GM21825 (cell line): ENCODE data around the gene MAPK8IP2.
"Not testable (repeated sequence)": the region's sequence is repeated elsewhere in the genome, so short reads cannot be mapped to it uniquely, and the experiment has no call there.

Experiments
- ATAC-seq: cut with Tn5 transposase; IDR thresholded peaks from one replicate; pipeline ENCODE4 v1.9.1; 2021; ENCODE audit warnings: mild to moderate bottlenecking, moderate library complexity; ENCODE audit not compliant: unreplicated experiment

The MAPK8IP2 gene

DNA sequence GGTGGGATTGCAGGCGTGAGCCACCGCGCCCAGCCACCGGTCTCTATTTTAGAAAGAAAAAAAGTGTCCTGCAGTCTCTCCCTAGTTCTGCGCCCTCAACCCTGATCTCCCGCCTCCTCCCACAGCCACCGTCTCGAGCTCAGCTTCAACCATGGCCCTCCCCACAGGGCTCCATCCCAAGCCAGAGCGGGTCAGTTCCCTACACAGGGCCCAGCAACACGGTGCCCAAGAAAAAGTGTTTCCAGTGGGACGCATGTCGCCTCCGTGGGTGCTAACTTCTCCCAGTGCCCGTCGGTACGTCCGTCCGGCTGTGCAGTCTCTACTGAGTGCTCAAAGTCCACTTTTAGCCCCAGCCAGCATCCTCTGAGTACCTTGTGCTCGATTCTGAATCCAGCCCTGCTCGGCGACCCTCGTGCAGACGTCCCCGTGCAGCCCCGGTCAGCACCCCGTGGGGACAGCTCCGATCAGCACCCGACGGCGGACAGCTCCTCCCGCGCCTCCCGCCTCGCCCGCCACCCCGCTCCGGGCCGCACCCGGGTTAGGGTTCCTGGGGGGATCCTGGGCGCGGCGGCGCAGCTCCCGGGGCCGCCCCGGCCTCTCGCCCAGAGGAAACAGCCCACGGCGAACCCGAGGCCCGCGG lies 657 bp upstream of the MAPK8IP2 start:
- no peak for ATAC-seq

DNA sequence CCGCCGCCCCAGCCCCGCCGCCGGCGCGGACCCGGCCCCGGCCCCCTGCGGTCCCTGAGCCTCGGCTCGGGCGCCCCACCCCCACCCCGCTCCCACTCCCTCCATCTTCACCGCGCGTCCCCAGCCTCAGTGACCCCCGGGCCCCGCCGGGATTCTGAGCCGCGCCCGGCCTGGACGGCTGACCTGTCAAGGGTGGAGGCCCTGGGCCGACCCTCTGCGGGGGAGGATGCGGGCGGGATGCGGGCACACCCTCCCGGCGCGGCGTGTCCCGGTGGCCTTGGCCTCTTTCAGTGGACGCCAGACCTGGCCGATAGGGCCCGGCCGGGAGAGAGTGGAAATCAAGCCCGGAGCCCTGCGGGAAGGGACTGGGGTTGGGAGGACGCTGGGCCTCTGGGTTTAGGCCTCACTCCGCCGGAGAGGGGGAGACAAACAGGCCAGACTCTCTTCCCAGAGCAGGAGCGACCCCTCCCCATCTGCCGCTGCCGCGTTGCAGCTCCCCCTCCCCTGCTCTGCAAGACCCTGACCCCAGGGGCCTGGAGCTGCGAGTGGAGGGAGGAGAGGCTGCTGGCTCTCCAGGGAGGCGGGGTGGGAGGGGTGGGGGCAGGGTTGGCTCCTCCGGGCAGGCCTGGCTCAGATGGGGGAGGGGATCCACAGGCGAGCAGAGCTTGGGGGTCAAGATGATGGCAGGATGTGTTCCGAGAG lies 525 bp downstream of the MAPK8IP2 start:
- ATAC-seq = no peak

DNA sequence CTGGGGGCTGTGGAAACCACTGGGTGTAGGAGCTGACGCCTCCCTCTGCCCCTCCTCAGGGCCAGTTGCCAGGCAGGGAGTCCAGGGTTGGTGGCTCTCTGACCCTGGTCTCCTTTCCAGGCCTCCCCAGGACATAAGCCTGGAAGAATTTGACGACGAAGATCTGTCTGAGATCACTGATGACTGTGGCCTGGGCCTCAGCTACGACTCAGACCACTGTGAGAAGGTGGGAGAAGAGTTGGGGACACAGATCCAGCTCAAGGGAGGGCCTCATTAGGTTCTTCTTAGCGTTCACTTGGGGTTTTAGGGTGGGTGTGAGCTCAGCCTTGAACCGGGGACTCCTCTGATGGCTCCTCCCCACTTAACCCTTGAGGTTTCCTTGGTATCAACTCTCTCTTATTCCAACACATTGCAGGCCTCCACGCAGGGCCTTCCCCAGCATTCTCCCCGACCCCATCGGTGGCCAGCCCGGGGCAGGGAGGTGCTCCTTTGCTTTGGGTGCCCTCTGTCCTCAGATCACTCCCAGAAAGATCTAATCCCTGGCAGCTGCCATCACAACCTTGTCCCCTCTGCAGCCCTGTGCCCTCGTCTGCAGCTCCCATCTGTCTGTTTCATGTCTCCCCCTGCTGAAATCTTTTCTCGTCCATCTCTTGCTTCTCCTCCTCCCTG lies 1.2 kb downstream of the MAPK8IP2 start:
- no peak for ATAC-seq

DNA sequence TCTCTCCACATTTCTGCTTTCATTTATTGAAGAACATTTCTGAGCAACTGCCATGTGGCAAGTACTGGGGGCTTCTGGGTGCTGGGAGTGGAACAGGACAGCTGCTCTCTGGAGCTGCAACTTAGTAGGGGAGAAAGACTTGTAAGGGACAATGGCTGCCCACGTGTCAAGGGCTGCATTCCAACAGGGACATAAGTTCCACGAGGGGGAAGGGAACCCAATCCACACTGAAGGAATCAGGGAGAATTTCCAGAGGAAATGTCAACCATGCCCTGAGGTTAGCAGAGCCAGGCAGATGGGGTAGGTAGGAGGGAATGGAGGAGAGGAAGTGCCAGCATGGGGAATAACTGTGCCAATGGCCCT lies 1.7 kb downstream of the MAPK8IP2 start:
- ATAC-seq = no peak

DNA sequence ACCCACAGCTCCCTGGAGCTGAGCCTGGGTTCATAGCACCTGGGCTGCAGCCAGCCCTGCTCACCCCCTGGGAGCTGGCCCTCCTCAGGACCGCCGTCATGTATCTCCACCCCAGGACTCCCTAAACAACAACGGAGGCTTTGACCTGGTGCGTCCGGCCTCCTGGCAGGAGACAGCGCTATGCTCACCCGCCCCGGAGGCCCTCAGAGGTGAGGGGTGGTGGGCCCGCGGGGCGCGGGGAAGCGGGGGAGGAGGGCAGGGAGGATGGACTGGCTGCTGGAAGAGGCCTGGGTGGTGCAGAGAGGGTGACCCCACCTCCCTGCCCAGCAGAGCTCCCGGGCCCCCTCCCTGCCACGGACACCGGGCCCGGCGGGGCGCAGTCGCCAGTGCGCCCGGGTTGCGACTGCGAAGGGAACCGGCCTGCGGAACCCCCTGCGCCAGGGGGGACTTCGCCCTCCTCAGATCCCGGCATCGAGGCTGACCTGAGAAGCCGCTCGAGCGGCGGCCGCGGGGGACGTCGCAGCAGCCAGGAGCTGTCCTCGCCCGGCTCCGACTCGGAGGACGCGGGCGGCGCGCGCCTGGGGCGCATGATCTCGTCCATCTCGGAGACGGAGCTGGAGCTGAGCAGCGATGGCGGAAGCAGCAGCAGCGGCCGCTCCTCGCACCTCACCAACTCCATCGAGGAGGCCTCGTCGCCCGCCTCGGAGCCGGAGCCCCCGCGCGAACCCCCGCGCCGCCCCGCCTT lies 3.1 kb downstream of the MAPK8IP2 start:
- no peak for ATAC-seq

DNA sequence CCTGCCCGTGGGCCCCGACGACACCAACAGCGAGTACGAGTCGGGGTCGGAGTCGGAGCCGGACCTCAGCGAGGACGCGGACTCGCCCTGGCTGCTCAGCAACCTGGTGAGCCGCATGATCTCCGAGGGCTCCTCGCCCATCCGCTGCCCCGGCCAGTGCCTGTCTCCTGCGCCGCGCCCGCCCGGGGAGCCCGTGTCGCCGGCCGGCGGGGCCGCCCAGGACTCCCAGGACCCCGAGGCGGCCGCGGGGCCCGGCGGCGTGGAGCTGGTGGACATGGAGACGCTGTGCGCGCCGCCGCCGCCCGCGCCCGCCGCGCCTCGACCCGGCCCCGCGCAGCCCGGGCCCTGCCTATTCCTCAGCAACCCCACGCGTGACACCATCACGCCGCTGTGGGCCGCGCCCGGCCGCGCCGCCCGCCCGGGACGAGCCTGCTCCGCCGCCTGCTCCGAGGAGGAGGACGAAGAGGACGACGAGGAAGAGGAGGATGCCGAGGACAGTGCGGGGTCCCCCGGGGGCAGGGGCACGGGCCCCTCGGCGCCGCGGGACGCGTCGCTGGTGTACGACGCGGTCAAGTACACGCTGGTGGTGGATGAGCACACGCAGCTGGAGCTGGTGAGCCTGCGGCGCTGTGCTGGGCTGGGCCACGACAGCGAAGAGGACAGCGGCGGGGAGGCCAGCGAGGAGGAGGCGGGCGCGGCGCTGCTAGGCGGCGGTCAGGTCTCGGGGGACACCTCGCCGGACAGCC lies 3.8 kb downstream of the MAPK8IP2 start:
- no peak for ATAC-seq

DNA sequence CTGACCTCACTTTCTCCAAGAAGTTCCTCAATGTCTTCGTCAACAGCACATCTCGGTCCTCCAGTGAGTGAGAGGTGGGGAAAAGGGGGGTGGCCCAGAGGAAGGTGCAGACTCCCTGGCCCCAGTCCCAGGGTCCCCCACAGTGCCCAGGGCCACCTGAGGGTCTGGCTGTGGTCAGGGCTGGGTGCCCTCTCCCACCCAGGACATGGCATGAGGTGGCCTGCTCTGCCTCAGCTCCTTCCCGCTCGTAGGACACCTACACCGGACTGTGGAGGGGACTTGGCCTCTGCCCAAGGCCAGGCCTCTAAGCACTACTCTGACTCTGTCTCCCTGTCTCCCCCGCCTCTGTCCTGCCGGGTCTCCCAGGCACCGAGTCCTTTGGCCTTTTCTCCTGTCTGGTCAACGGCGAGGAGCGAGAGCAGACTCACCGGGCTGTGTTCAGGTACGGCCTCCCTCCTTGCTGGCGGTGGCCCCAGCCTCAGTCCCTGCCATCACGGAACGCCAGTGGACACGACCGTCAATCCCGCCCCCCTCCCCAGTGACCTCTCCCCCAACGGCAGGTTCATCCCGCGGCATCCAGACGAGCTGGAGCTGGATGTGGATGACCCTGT lies 4.5 kb downstream of the MAPK8IP2 start:
- no peak for ATAC-seq

DNA sequence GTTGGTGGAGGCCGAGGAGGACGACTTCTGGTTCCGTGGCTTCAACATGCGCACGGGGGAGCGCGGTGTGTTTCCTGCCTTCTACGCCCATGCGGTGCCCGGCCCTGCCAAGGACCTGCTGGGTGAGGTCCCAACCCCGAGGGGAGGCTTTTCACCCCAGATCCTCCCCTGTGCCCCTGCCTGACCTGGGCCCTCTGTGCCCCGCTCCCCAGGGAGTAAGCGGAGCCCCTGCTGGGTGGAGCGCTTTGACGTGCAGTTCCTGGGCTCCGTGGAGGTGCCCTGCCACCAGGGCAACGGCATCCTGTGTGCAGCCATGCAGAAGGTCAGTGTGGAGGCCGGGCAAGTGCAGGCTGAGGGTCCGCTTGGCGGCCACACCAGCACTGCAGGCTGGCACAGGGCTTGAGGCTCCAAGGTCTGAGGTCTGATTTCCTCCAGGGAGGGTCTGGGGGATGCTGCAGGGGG lies 5.1 kb downstream of the MAPK8IP2 start:
- no peak for ATAC-seq

DNA sequence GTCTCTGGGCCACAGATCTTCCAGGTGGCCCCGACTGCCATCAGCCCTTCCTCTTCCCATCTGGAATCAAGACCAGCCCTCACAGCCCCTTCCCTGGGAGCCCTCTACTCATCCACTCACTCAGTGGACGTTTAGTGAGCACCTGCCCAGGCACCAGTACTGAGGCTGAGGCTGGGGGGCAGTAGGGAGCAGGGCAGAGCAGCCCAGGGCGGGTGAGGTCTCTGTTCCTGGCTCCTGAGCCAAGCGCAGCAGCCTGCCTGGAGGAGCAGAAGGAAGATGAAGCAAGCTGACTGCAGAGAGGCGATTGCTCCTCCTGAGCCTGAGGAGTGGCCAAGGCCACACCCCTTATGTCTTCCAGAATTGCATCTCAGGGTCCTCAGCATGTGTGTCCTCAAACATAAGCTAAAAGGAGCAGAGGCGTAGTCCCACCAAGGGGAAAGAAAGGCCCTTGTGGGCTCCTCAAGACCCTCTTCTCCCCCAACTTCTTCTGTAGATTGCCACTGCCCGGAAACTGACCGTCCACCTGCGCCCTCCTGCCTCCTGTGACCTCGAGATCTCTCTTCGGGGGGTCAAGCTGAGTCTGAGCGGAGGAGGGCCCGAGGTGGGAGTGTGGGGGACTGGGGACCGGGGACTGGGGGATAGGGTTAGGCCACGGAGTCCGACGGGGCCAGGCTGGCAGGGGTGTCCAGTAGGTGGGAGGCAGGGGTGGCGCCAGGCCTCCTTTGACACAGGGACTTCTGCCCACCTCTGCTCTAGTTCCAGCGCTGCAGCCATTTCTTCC lies 5.8 kb downstream of the MAPK8IP2 start:
- ATAC-seq = no peak

DNA sequence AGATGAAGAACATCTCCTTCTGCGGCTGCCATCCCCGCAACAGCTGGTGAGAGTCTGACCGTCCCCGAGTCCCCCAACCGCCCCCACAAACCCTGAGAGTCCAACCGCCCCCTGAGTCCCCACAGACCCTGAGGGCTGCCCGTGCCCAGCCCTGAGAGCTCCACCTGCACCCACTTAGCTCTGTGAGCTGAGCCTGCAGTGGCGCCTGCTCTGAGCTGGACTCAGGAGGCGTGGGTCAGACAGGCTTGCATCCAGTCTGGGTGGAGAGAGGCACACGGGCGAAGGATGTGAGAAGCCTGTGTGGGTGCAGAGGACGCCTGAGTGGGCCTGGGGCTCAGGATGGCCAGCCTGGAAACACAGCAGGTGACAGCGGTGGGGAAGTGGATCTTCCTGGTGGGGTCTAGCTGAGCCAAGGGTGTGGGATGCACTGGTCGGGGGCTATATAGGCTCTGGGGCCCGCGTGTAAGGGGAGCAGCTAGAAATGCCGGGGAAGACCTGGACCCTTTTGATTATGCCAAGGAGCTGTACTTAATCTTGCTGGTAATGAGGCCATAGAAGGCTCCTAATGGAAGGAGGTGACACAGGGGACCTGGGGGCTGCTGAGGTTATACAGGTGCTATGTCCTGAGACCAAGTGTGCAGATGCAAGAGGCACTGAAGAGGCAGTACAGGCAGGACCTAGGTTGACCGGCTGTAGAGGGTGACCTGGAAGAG lies 6.5 kb downstream of the MAPK8IP2 start:
- no peak for ATAC-seq

DNA sequence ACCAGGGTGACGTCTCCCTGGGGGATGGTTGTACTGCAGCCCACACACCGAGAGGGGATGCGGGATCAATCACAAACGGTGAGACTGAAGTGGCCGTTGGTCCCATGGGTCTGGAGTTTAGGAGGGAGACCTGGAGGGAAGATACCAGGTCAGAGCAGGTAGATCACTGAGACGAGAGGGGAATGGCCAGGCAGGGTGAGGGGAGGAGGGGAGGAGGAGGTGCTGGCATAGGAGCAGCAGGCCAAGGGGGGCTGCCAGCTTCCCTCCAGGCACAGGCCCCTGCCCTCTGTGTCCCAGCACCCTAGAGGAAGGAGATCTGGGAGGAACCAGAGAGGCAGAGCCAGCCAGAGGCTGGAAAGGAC lies 7.0 kb downstream of the MAPK8IP2 start:
- no peak for ATAC-seq

DNA sequence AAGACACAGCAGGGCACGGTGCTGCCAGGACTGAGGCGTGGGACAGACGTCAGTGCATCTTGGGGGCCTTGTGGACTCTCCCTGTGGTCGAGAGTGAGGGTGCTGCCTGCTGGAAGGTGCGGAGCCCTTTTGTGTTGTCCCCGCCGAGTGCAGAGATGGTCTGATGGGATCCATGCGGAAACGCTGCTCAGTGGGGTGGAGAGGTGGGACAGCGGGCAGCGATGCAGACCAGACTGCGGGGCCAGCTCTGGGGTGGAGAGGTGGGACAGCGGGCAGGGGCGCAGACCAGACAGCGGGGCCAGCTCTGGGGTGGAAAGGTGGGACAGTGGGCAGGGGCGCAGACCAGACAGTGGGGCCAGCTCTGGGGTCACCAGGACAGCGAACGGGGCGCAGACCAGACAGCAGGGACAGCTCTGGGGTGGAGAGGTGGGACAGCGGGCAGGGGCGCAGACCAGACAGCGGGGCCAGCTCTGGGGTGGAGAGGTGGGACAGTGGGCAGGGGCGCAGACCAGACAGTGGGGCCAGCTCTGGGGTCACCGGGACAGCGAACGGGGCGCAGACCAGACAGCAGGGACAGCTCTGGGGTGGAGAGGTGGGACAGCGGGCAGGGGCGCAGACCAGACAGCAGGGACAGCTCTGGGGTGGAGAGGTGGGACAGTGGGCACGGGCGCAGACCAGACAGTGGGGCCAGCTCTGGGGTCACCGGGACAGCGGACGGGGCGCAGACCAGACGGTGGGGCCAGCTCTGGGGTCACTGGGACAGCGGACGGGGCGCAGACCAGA lies 7.7 kb downstream of the MAPK8IP2 start:
- ATAC-seq = not testable (repeated sequence)

DNA sequence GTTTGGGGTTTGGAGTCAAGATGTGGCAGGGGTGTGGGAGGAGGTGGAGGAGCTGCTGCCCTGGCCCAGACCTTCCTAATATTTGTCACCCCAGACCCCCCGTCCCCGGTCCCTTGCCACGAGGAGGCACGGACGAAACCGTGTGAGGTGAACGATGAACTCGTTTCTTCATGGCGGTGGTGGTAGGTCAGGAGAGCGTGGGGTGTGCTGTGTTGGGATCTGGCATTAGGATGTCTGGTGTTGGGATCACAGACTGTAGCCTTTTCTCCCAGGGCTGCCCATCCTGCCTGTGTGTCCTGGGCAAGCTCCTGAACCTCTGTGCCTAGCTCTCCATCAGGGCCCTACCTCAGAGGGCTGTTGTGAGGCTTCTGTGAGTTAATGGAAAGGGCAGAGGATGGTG lies 8.4 kb downstream of the MAPK8IP2 start:
- ATAC-seq = no peak

DNA sequence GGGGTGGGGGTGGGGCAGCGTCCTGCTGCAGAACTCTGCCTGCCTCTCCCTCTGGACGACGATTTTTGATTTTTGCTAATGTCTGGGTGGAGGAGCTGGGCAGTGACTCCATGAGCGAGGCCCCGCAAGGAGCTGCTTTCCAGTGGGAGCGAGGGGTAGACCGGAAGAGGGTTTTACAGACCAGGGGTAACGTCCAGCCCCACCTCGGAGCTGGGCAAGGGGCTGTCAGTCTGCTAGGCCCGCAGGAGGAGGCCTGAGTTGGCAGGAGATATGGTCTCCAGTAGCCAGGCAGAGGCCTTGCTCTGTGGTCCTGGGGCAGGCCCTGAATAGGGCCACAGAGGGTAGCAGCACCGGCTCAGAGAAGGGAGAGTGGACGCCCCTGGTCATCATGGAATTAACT lies 9.0 kb downstream of the MAPK8IP2 start:
- ATAC-seq = no peak

DNA sequence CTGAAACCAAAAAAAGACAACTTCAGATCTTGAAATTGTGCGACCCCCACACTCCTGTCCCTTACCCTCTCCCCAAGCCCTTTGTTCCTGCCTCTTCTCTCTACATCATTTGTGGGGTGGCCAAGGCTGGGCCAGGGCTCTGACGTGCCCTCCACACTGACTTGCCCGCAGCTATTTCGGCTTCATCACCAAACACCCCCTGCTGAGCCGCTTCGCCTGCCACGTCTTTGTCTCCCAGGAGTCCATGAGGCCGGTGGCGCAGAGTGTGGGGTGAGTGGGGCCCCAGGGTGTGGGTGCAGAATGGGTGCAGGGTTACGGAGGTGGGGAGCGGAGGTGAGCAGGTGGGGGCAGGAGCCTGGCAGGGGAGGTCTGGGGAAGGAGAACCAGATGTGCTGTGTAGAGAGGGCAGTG lies 9.5 kb downstream of the MAPK8IP2 start:
- no peak for ATAC-seq

DNA sequence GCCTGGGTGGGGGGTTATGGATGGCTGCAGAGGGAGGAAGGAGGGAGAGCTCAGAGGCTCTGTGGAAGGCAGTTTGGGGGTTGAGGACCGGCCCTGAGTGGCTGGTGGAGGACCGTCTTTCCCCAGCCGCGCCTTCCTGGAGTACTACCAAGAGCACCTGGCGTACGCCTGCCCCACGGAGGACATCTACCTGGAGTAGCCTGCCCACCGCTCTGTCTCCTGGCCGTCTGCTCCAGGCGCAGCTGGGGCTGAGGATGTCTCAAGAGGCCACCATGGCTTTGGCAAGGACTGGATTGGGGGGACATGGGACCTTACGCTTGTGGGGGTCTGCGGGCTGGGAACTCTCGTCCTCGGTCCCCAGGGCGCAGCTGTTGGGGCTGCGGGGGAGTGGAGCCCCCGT lies 10.0 kb downstream of the MAPK8IP2 start:
- ATAC-seq = no peak

DNA sequence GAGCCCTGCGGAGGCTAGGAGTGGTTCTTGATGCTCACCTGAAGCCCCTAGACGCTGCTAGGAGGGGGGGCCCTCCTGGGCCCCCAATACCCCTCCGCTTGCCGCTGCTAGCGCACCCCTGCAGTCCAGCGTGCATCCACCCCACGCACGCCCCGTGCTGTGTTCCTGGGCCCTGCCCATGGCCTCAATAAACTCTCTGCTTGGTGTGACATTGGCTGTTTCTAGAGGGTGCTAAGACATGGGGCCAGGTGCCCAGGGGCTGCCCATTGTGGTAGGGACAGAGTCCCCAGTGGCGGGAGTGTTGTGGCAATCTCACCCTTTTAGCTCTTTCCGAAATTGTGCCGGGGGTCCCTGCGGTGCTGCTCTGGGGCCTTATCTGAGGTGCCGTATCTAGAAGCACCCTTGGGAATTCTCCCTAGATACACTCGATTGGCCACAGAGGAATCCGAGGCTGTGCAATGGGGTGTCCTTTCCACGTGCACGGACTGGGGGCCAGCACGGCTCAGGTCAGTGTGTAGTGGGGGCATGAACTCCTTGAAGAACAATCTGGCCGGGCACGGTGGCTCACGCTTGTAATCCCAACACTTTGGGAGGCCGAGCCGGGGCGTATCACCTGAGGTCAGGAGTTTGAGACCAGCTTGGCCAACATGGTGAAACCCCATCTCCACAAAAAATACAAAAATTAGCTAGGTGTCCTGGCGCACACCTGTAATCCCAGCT lies 10.9 kb downstream of the MAPK8IP2 start:
- ATAC-seq = no peak

DNA sequence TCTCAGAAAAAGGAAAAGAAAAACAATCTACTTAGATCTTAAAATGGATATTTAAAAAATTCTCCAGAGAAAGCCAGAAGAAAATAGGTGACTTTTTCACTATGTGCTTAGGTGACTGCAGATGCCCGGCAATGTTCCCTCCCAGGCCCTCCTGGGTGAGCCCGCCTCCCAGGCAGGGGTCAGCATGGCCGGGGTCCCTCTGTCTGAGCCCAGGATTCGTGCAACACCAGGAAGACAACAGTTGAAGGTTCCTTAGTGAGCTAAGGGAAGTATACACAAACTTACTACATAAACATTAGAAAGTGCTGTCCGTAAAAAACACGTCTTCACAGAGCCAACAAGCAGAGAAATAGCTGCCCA lies 11.6 kb downstream of the MAPK8IP2 start:
- no peak for ATAC-seq
